SU-DHL-6 (cell line): Measurements from ENCODE around the gene ARL16.

Experiments used
- H2AFZ ChIP-seq: fragments of 200-600 bp; sonication (generic); 2 replicates; pipeline ENCODE4 v1.6.1; 2014; ENCODE audit warnings: low read depth, mild to moderate bottlenecking, moderate library complexity, mixed read lengths, antibody characterized with exemption, low read length; ENCODE audit not compliant: severe bottlenecking
- H3F3A ChIP-seq: fragments of 200-600 bp; shearing (Covaris generic); 2 replicates; pipeline ENCODE4 v1.6.0; 2016; ENCODE audit warnings: antibody characterized with exemption, mild to moderate bottlenecking; ENCODE audit not compliant: insufficient read depth
- H3K27ac ChIP-seq: fragments of 200-600 bp; sonication (generic); 2 replicates; pipeline ENCODE4 v1.5.1; 2016; ENCODE audit warnings: low read depth, mild to moderate bottlenecking, low read length, moderate library complexity, mixed read lengths
- H3K27me3 ChIP-seq: fragments of 200-600 bp; sonication (generic), shearing (Covaris generic); 2 replicates; pipeline ENCODE4 v1.6.0; 2014; ENCODE audit warnings: mild to moderate bottlenecking, low read length
- H3K36me3 ChIP-seq: fragments of 200-600 bp; sonication (generic); 2 replicates; pipeline ENCODE4 v1.6.1; 2014; ENCODE audit warnings: mild to moderate bottlenecking, low read length, mixed read lengths
- H3K4me2 ChIP-seq: fragments of 300-600, 200-600 bp; shearing (Covaris generic), sonication (generic); 2 replicates; pipeline ENCODE4 v1.6.0; 2014; ENCODE audit warnings: low read length, low read depth, mild to moderate bottlenecking; ENCODE audit not compliant: poor library complexity, severe bottlenecking
- H3K4me3 ChIP-seq: fragments of 200-600 bp; sonication (generic); 2 replicates; pipeline ENCODE4 v1.5.1; 2014; ENCODE audit warnings: antibody characterized with exemption, low read length, mild to moderate bottlenecking, mixed read lengths; ENCODE audit not compliant: insufficient read depth, poor library complexity, severe bottlenecking
- H3K79me2 ChIP-seq: fragments of 200-600 bp; sonication (generic); 2 replicates; pipeline ENCODE4 v1.6.1; 2014; ENCODE audit warnings: mild to moderate bottlenecking, low read length, moderate library complexity; ENCODE audit not compliant: insufficient read depth
- H3K9ac ChIP-seq: fragments of 200-600 bp; sonication (generic); 2 replicates; pipeline ENCODE4 v1.7.0; 2014; ENCODE audit warnings: mild to moderate bottlenecking, low read length
- H3K9me2 ChIP-seq: fragments of 200-600 bp; sonication (generic); replicated peaks from 2 replicates; pipeline ENCODE4 v1.6.1; 2014; ENCODE audit warnings: low read length; ENCODE audit not compliant: insufficient read depth
- H3K9me3 ChIP-seq: fragments of 200-600 bp; sonication (generic); 2 replicates; pipeline ENCODE4 v1.6.1; 2014; ENCODE audit warnings: low read length, mixed read lengths; ENCODE audit not compliant: insufficient read depth
- H4K20me1 ChIP-seq: fragments of 200-600 bp; sonication (generic); 2 replicates; pipeline ENCODE4 v1.6.1; 2014; ENCODE audit warnings: low read depth, mild to moderate bottlenecking, antibody characterized with exemption, low read length, moderate library complexity, mixed read lengths
- EZH2phosphoT487 ChIP-seq: fragments of 200-600 bp; sonication (generic), shearing (Covaris generic); conservative IDR thresholded peaks from 2 replicates; pipeline ENCODE4 v1.6.1; 2018; ENCODE audit warnings: mild to moderate bottlenecking, antibody characterized with exemption, low read length, moderate library complexity, mixed read lengths
- TF ChIP-seq, protein P1 (sequence below): fragments of 200-600 bp; sonication (generic); IDR thresholded peaks from one replicate; pipeline ENCODE4 v1.5.1; 2017; ENCODE audit warnings: antibody characterized with exemption, mild to moderate bottlenecking, low read length, moderate library complexity; ENCODE audit not compliant: insufficient read depth, poor library complexity, severe bottlenecking

Gene ARL16, protein sequence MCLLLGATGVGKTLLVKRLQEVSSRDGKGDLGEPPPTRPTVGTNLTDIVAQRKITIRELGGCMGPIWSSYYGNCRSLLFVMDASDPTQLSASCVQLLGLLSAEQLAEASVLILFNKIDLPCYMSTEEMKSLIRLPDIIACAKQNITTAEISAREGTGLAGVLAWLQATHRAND

DNA sequence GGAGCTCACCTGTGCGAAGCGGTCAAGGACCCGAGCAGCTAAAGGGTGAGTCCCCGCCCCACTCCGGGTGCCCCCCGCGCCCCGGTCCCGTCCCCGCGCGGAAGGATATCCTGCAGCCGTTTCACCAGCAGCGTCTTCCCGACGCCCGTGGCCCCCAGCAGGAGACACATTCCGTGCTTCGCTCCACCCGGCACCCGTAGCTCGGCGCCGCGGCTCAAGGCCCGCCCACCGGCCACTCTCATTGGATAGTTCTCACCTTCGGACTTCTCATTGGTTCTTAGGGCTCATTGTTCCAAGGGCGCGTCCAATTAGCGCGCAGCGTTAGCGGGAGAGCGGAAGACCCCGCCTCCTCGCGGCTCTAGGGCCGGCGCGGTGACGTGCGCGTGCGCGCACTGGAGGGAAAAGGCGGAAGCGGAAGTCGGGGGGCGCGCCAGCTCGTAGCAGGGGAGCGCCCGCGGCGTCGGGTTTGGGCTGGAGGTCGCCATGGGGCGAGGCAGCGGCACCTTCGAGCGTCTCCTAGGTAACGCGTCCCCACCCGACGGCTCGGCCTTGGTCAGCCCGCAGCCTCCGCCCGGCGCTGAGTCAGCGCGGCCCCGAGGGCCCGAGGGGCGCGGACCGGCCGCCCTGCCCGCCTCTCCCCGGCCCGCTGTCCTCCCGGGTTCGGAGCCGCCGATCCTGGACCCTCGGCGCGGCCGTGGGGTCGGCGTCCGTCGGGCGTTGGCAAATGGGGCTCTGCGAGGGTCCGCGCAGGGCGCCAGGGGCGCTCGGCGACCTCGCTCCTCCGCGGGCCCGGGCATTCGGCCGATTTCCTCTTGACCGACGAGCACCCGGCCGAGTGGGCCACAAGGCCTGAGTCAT is at the start of gene ARL16, which contains the start of gene HGS:
Gene ARL16 (minus strand): TSS at position 214 of the 858 bp plus-strand sequence. CDS start 44 bp downstream, at position 170.
Gene HGS (plus strand): TSS at position 428 of the 858 bp plus-strand sequence. CDS start 56 bp downstream, at position 484.
- Histone ChIP-seq H3K4me3 (peak within 1 kb of the TSS; percentile 84), H3F3A (no peaks in the 10 kb centered on the region), H3K4me2 (peak within 1 kb of the TSS; percentile 76), H3K27me3 (no peaks in the 10 kb centered on the region), H3K9ac (peak within 1 kb of the TSS; percentile 86), H2AFZ (peak within 1 kb of the TSS; percentile 52), H3K36me3 (no peaks in the 10 kb centered on the region), H3K9me3 (no peaks in the 10 kb centered on the region), H3K27ac (peak within 1 kb of the TSS; percentile 33; the same call in 1 of the 2 replicates), H4K20me1 (no peaks in the 10 kb centered on the region), H3K9me2 (no peaks in the 10 kb centered on the region), H3K79me2 (peaks cover 49% of the 10 kb centered on the region)
- TF ChIP-seq EZH2phosphoT487: no peak
- TF ChIP-seq, protein P1, sequence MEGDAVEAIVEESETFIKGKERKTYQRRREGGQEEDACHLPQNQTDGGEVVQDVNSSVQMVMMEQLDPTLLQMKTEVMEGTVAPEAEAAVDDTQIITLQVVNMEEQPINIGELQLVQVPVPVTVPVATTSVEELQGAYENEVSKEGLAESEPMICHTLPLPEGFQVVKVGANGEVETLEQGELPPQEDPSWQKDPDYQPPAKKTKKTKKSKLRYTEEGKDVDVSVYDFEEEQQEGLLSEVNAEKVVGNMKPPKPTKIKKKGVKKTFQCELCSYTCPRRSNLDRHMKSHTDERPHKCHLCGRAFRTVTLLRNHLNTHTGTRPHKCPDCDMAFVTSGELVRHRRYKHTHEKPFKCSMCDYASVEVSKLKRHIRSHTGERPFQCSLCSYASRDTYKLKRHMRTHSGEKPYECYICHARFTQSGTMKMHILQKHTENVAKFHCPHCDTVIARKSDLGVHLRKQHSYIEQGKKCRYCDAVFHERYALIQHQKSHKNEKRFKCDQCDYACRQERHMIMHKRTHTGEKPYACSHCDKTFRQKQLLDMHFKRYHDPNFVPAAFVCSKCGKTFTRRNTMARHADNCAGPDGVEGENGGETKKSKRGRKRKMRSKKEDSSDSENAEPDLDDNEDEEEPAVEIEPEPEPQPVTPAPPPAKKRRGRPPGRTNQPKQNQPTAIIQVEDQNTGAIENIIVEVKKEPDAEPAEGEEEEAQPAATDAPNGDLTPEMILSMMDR: no peak

DNA sequence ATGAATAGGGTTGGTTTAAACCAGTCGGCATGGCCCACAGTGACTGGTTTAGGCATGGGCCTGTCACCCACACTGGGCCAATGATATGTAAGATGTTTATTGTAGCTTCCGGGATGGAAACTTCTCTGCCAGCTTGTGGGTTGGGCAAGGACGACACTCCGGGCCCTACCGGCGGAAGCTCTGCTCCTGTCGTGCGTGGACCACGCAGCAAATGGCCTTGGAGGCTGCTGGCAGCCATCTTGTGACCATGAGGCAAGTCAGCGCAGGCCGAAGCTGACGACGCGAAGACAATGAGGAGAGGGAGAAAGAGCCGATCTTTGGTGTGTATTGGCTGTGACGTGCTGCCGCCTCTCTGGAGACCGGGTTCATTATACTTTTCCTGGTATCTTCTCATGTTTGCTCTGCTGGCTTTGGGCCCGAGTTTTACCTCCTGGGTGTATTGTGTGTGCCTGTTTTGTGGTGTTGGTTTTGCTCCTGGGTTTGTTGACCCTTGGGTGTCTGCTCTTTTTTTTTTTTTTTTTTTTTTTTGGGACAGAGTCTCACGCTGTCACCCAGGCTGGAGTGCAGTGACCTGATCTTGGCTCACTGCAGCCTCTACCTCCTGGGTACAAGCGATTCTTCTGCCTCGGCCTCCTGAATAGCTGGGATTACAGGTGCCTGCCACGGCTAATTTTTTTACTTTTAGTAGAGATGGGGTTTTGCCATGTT is 43.9 kb upstream of the ARL16 start:
- Histone ChIP-seq H3K27me3 (no peaks in the 10 kb centered on the region), H3K27ac (no peak overlapping the region), H4K20me1 (no peaks in the 10 kb centered on the region), H2AFZ (no peak overlapping the region), H3K9me2 (no peaks in the 10 kb centered on the region), H3F3A (no peaks in the 10 kb centered on the region), H3K4me3 (no peak overlapping the region), H3K79me2 (no peaks in the 10 kb centered on the region), H3K9me3 (no peaks in the 10 kb centered on the region), H3K9ac (no peak overlapping the region), H3K36me3 (no peaks in the 10 kb centered on the region), H3K4me2 (no peak overlapping the region)
- TF ChIP-seq EZH2phosphoT487: no peak
- TF ChIP-seq, protein P1: no peak

DNA sequence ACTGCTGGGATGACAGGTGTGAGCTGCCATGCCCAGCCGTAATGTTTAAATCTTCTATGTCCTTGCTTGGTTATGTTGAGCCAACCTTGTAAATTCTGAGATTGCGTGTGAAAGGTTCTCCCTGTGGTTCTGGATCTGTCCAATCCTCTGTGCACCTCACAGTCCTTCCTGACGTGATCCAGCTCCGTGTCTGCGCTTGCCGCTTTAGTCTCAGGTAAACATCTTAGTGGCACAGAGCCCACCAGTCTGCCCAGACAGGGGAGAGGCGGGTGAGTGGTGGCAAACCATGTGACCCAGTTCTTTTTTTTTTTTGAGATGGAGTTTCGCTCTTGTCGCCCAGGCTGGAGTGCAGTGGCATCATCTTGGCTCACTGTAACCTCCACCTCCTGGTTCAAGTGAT is 42.4 kb upstream of the ARL16 start:
- Histone ChIP-seq H3K79me2 (no peaks in the 10 kb centered on the region), H3K27ac (no peak overlapping the region), H3K9me3 (no peaks in the 10 kb centered on the region), H3K9ac (no peak overlapping the region), H3K9me2 (no peaks in the 10 kb centered on the region), H4K20me1 (no peaks in the 10 kb centered on the region), H3K4me3 (no peak overlapping the region), H2AFZ (no peak overlapping the region), H3K4me2 (no peak overlapping the region), H3F3A (no peaks in the 10 kb centered on the region), H3K36me3 (no peaks in the 10 kb centered on the region), H3K27me3 (no peaks in the 10 kb centered on the region)
- no peak for TF ChIP-seq EZH2phosphoT487
- TF ChIP-seq, protein P1: no peak
